A673 (cell line): ENCODE data around the gene WLS.

ENCODE experiments used
- CTCF ChIP-seq: fragments of 300-800, 200-600 bp; sonication (generic); conservative IDR thresholded peaks from 2 replicates; pipeline ENCODE4 v1.5.1; 2017; ENCODE audit warnings: low read depth, mild to moderate bottlenecking, antibody characterized with exemption, low read length, moderate library complexity, mixed read lengths
- EZH2 ChIP-seq: fragments of 200-600 bp; sonication (generic); IDR thresholded peaks from 2 replicates; pipeline ENCODE4 v1.6.1; 2017; ENCODE audit warnings: borderline replicate concordance, low read depth, mild to moderate bottlenecking, mixed read lengths, antibody characterized with exemption, low read length; ENCODE audit not compliant: poor library complexity, severe bottlenecking

GRCh38 chr1:68269637-68270430 is 37.5 kb upstream of the WLS start:
- TF ChIP-seq CTCF = no peak
- TF ChIP-seq EZH2 = no peak
